HepG2 (cell line): ENCODE results near the gene PAK1IP1. TPM values are rescaled to one million over a fixed set of nuclear protein-coding genes. Genes with fewer than 3 reads are reported as not detected.
"Not testable (repeated sequence)": the region's sequence is repeated elsewhere in the genome, so short reads cannot be mapped to it uniquely, and the experiment has no call there.

Experiments
- CBFB ChIP-seq: sonication (generic); formaldehyde crosslinking; IDR thresholded peaks from 2 replicates; pipeline ENCODE4 v1.4.0; 2020; ENCODE audit warnings: missing genetic modification reagents
- CEBPG ChIP-seq: IDR thresholded peaks from 2 replicates; pipeline ENCODE4 v1.6.1; 2016
- CHD2 ChIP-seq: IDR thresholded peaks from 2 replicates; pipeline ENCODE4 v1.6.1; 2011; ENCODE audit warnings: low read depth, low read length, improper control_type of control experiment
- HCFC1 ChIP-seq: fragments of 150-350 bp; IDR thresholded peaks from 2 replicates; pipeline ENCODE4 v1.6.1; 2014; ENCODE audit warnings: low read depth, low read length
- KMT2A ChIP-seq: sonication (generic); formaldehyde crosslinking; IDR thresholded peaks from 2 replicates; pipeline ENCODE4 v1.4.0; 2020; ENCODE audit warnings: missing genetic modification reagents
- MIER2 ChIP-seq: IDR thresholded peaks from 2 replicates; pipeline ENCODE4 v1.6.1; 2016; ENCODE audit warnings: missing biosample characterization, missing genetic modification reagents
- NR2F6 ChIP-seq, 2 experiments: IDR thresholded peaks; 2 replicates each; pipeline ENCODE4 v1.6.1; 2016; ENCODE audit warnings: antibody characterized with exemption in 1 of 2, mild to moderate bottlenecking in 1 of 2
- POLR2AphosphoS5 ChIP-seq: IDR thresholded peaks from 2 replicates; pipeline ENCODE4 v1.6.1; 2012; ENCODE audit warnings: low read depth, low read length
- RBAK ChIP-seq: sonication (generic); formaldehyde crosslinking; IDR thresholded peaks from 2 replicates; pipeline ENCODE4 v1.5.1; 2020; ENCODE audit warnings: mild to moderate bottlenecking, missing genetic modification reagents
- REPIN1 ChIP-seq: sonication (generic); formaldehyde crosslinking; IDR thresholded peaks from 2 replicates; pipeline ENCODE4 v1.8.0; 2022; ENCODE audit warnings: missing genetic modification reagents, low read depth, mild to moderate bottlenecking, borderline replicate concordance
- RXRA ChIP-seq: sonication (generic); formaldehyde crosslinking; IDR thresholded peaks from 2 replicates; pipeline ENCODE4 v1.5.1; 2020; ENCODE audit warnings: missing genetic modification reagents
- SMAD3 ChIP-seq: sonication (generic); formaldehyde crosslinking; IDR thresholded peaks from 2 replicates; pipeline ENCODE4 v1.4.0; 2020; ENCODE audit warnings: missing genetic modification reagents
- TARDBP ChIP-seq: sonication (generic); formaldehyde crosslinking; IDR thresholded peaks from 2 replicates; pipeline ENCODE4 v1.8.0; 2022; ENCODE audit warnings: mild to moderate bottlenecking, missing genetic modification reagents
- ZNF263 ChIP-seq: sonication (generic); formaldehyde crosslinking; IDR thresholded peaks from 2 replicates; pipeline ENCODE4 v1.4.0; 2020; ENCODE audit warnings: missing genetic modification reagents
- ZNF605 ChIP-seq: sonication (generic); formaldehyde crosslinking; IDR thresholded peaks from 2 replicates; pipeline ENCODE4 v1.8.0; 2022; ENCODE audit warnings: mild to moderate bottlenecking, missing genetic modification reagents
- ZNF792 ChIP-seq: IDR thresholded peaks from 2 replicates; pipeline ENCODE4 v1.6.1; 2016
- polyA plus RNA-seq, 8 experiments: library from polyadenylated mRNA; depleted of rRNA in 3 of 8; stranded (reverse) in 7 of 8; unstranded in 1 of 8; fragments of >200 nt; fragmentation: Illumina TruSeq in 4 of 8; extraction: Trizol in 4 of 8; gene quantifications; 2 replicates each; pipeline versions ENCODE4 v1.2.1 to v1.2.3, GENCODE V29; 2011 to 2016; ENCODE audit warnings: low read depth in 4 of 8, missing spikeins in 1 of 8, mixed read lengths in 1 of 8; ENCODE audit not compliant: insufficient read depth in 1 of 8
- total RNA-seq, 5 experiments: library from RNA; depleted of rRNA; stranded (reverse); fragments of >200 nt; fragmentation: Illumina TruSeq; extraction: Trizol; gene quantifications; 2 replicates each; pipeline ENCODE4 v1.2.3, GENCODE V29; 2016; ENCODE audit warnings: low read depth in 1 of 5
- TF ChIP-seq, protein P1 (sequence below): sonication (generic); formaldehyde crosslinking; IDR thresholded peaks from 2 replicates; pipeline ENCODE4 v1.5.1; 2020; ENCODE audit warnings: mild to moderate bottlenecking, missing genetic modification reagents
- TF ChIP-seq, protein P2 (sequence below): sonication (generic); formaldehyde crosslinking; IDR thresholded peaks from 2 replicates; pipeline ENCODE4 v1.4.0; 2020; ENCODE audit warnings: mild to moderate bottlenecking, missing genetic modification reagents
- TF ChIP-seq, protein P3 (sequence below): IDR thresholded peaks from 2 replicates; pipeline ENCODE4 v1.6.1; 2012; ENCODE audit warnings: inconsistent platforms
- TF ChIP-seq, protein P4 (sequence below): sonication (generic); formaldehyde crosslinking; IDR thresholded peaks from 2 replicates; pipeline ENCODE4 v1.4.0; 2020; ENCODE audit warnings: missing genetic modification reagents, borderline replicate concordance
- TF ChIP-seq, protein P5 (sequence below): IDR thresholded peaks from 2 replicates; pipeline ENCODE4 v1.6.1; 2016; ENCODE audit warnings: mild to moderate bottlenecking

The PAK1IP1 gene
- total and polyA plus RNA-seq, 2 of the 13 experiments (the other 11 are each of a cell fraction or from before 2014, with no cell fraction given) = 23.4 to 66.2 TPM

DNA sequence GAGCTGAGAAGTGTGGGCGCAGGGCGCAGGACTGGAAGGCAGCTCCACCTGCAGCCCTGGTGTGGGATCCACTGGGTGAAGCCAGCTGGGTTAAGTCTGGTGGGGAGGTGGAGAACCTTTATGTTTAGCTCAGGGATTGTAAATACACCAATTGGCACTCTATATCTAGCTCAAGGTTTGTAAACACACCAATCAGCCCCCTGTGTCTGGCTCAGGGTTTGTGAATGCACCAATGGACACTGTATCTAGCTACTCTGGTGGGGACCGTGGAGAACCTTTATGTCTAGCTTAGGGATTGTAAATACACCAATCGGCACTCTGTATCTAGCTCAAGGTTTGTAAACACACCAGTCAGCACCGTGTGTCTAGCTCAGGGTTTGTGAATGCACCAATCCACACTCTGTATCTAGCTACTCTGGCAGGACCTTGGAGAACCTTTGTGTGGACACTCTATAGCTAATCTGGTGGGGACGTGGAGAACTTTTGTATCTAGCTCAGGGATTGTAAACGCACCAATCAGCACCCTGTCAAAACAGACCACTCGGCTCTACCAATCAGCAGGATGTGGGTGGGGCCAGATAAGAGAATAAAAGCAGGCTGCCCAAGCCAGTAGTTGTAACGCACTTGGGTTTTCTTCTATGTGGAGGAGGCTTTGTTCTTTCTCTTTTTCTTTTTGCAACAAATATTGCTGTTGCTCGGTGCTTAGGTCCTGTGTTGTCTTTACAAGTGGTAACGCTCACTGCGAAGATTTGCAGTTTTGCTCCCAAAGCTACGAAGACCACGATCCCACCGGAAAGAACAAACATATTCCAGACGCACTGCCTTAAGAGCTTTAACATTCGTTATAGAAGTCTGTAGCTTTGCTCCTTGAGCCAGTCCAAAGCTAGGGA, 26.4 kb downstream of the PAK1IP1 start (continued):
- TF ChIP-seq, protein P1, sequence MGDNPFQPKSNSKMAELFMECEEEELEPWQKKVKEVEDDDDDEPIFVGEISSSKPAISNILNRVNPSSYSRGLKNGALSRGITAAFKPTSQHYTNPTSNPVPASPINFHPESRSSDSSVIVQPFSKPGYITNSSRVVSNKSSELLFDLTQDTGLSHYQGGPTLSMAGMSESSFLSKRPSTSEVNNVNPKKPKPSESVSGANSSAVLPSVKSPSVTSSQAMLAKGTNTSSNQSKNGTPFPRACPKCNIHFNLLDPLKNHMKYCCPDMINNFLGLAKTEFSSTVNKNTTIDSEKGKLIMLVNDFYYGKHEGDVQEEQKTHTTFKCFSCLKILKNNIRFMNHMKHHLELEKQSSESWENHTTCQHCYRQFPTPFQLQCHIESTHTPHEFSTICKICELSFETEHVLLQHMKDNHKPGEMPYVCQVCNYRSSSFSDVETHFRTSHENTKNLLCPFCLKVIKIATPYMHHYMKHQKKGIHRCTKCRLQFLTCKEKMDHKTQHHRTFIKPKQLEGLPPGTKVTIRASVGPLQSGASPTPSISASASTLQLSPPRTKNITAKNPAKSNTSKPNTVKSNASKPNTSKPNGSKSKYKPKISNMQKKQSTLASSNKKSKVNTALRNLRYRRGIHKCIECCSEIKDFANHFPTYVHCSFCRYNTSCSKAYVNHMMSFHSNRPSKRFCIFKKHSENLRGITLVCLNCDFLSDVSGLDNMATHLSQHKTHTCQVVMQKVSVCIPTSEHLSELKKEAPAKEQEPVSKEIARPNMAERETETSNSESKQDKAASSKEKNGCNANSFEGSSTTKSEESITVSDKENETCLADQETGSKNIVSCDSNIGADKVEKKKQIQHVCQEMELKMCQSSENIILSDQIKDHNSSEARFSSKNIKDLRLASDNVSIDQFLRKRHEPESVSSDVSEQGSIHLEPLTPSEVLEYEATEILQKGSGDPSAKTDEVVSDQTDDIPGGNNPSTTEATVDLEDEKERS = peak; percentile 67
- TF ChIP-seq, protein P2, sequence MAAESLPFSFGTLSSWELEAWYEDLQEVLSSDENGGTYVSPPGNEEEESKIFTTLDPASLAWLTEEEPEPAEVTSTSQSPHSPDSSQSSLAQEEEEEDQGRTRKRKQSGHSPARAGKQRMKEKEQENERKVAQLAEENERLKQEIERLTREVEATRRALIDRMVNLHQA (CRISPR knock-in tag) = 0 out of 2 replicates have a peak, but pooled peaks have one; percentile 69
- TF ChIP-seq CEBPG (CRISPR knock-in tag) = peak; percentile 47
- TF ChIP-seq CHD2 = peak; percentile 29; the same call in 1 of the 2 replicates
- TF ChIP-seq NR2F6 (IDR thresholded peaks at IDR 0.05) = not testable (repeated sequence)
- 0 out of 2 replicates have a peak, but pooled peaks have one; percentile 40 for TF ChIP-seq NR2F6 (CRISPR knock-in tag; IDR thresholded peaks at IDR 0.05)
- peak; percentile 64; the same call in 1 of the 2 replicates for TF ChIP-seq RBAK (CRISPR knock-in tag)
- TF ChIP-seq ZNF263 = peak; percentile 8; the same call in 1 of the 2 replicates
- TF ChIP-seq, protein P3, sequence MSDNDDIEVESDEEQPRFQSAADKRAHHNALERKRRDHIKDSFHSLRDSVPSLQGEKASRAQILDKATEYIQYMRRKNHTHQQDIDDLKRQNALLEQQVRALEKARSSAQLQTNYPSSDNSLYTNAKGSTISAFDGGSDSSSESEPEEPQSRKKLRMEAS = peak; percentile 12; the same call in 1 of the 2 replicates
- peak; percentile 86 for TF ChIP-seq CBFB (CRISPR knock-in tag)
- TF ChIP-seq, protein P4, sequence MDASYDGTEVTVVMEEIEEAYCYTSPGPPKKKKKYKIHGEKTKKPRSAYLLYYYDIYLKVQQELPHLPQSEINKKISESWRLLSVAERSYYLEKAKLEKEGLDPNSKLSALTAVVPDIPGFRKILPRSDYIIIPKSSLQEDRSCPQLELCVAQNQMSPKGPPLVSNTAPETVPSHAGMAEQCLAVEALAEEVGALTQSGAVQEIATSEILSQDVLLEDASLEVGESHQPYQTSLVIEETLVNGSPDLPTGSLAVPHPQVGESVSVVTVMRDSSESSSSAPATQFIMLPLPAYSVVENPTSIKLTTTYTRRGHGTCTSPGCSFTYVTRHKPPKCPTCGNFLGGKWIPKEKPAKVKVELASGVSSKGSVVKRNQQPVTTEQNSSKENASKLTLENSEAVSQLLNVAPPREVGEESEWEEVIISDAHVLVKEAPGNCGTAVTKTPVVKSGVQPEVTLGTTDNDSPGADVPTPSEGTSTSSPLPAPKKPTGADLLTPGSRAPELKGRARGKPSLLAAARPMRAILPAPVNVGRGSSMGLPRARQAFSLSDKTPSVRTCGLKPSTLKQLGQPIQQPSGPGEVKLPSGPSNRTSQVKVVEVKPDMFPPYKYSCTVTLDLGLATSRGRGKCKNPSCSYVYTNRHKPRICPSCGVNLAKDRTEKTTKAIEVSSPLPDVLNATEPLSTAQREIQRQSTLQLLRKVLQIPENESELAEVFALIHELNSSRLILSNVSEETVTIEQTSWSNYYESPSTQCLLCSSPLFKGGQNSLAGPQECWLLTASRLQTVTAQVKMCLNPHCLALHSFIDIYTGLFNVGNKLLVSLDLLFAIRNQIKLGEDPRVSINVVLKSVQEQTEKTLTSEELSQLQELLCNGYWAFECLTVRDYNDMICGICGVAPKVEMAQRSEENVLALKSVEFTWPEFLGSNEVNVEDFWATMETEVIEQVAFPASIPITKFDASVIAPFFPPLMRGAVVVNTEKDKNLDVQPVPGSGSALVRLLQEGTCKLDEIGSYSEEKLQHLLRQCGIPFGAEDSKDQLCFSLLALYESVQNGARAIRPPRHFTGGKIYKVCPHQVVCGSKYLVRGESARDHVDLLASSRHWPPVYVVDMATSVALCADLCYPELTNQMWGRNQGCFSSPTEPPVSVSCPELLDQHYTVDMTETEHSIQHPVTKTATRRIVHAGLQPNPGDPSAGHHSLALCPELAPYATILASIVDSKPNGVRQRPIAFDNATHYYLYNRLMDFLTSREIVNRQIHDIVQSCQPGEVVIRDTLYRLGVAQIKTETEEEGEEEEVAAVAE (CRISPR knock-in tag) = peak; percentile 96
- peak; percentile 90 for TF ChIP-seq POLR2AphosphoS5
- peak; percentile 24; the same call in 1 of the 2 replicates for TF ChIP-seq KMT2A (CRISPR knock-in tag)
- peak; percentile 83; the same call in 1 of the 2 replicates for TF ChIP-seq REPIN1
- 0 out of 2 replicates have a peak, but pooled peaks have one; percentile 1 for TF ChIP-seq RXRA (CRISPR knock-in tag)
- TF ChIP-seq TARDBP (CRISPR knock-in tag) = peak; percentile 79; the same call in 1 of the 2 replicates
- peak; percentile 34; the same call in 1 of the 2 replicates for TF ChIP-seq HCFC1
- TF ChIP-seq, protein P5, sequence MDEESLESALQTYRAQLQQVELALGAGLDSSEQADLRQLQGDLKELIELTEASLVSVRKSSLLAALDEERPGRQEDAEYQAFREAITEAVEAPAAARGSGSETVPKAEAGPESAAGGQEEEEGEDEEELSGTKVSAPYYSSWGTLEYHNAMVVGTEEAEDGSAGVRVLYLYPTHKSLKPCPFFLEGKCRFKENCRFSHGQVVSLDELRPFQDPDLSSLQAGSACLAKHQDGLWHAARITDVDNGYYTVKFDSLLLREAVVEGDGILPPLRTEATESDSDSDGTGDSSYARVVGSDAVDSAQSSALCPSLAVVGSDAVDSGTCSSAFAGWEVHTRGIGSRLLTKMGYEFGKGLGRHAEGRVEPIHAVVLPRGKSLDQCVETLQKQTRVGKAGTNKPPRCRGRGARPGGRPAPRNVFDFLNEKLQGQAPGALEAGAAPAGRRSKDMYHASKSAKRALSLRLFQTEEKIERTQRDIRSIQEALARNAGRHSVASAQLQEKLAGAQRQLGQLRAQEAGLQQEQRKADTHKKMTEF (CRISPR knock-in tag) = peak; percentile 75
- peak; percentile 56; the same call in 1 of the 2 replicates for TF ChIP-seq MIER2 (CRISPR knock-in tag)
- peak; percentile 24; the same call in 1 of the 2 replicates for TF ChIP-seq SMAD3
- peak; percentile 78 for TF ChIP-seq ZNF605 (CRISPR knock-in tag)
- TF ChIP-seq ZNF792 = peak; percentile 66; the same call in 1 of the 2 replicates
